Stomach (tissue), 9 donors: ENCODE measurements around the gene ULBP2. TPM values are rescaled to one million over a fixed set of nuclear protein-coding genes. Genes with fewer than 3 reads are reported as not detected.

Experiments used
- DNase-seq, 2 donors: peaks; one replicate each; pipeline versions ENCODE4 v3.0.0 to v3.0.0-alpha.2; 2013 to 2019
- H3K27ac ChIP-seq, 5 donors: fragments of 200-600 bp in 4 of 5; sonication (generic) in 4 of 5; one replicate each; pipeline ENCODE4 v1.5.1; 2013 to 2019; ENCODE audit warnings: mild to moderate bottlenecking in 1 of 5, moderate library complexity in 1 of 5
- H3K27me3 ChIP-seq, 3 donors: fragments of 200-600 bp; sonication (generic); one replicate each; pipeline ENCODE4 v1.5.1; 2017 to 2019; ENCODE audit warnings: mixed run types in 1 of 3
- H3K36me3 ChIP-seq, 4 donors: fragments of 200-600 bp; sonication (generic); 1 replicate in 3 of 4; 2 replicates in 1 of 4; pipeline ENCODE4 v1.5.1; 2016 to 2019
- H3K4me1 ChIP-seq, 4 donors: fragments of 200-600 bp; sonication (generic); one replicate each; pipeline ENCODE4 v1.5.1; 2016 to 2019
- H3K4me3 ChIP-seq, 4 donors: fragments of 200-600 bp; sonication (generic) in 3 of 4; one replicate each; pipeline ENCODE4 v1.5.1; 2016 to 2019; ENCODE audit warnings: mild to moderate bottlenecking in 1 of 4
- H3K9me3 ChIP-seq, 4 donors: fragments of 200-600 bp; sonication (generic); one replicate each; pipeline ENCODE4 v1.5.1; 2016 to 2019
- CTCF ChIP-seq, 7 experiments: fragments of 450-650 bp in 4 of 7; fragments of 200-600 bp in 3 of 7; sonication (generic) in 3 of 7; IDR thresholded peaks; one replicate each; pipeline ENCODE4 v1.5.1; 2016 to 2019; ENCODE audit warnings: antibody characterized with exemption in 7 of 7, control low read depth in 2 of 7, mild to moderate bottlenecking in 1 of 7
- EP300 ChIP-seq: sonication (generic); formaldehyde crosslinking; IDR thresholded peaks from one replicate; pipeline ENCODE4 v1.6.1; 2017; ENCODE audit warnings: antibody characterized with exemption
- POLR2A ChIP-seq, 4 donors: fragments of 450-650 bp; IDR thresholded peaks; one replicate each; pipeline ENCODE4 v1.6.1; 2016; ENCODE audit warnings: antibody characterized with exemption in 4 of 4, control low read depth in 2 of 4, mild to moderate bottlenecking in 1 of 4, moderate library complexity in 1 of 4
- POLR2AphosphoS5 ChIP-seq, 3 donors: sonication (generic); formaldehyde crosslinking; IDR thresholded peaks; one replicate each; pipeline ENCODE4 v1.6.1; 2016; ENCODE audit warnings: antibody characterized with exemption in 3 of 3
- WGBS, 5 donors: extraction: QIAGEN DNeasy Blood & Tissue Kit in 3 of 5; methylation state at CpG; one replicate each; pipeline versions ENCODE4 v1.1.5 to v1.1.7; 2013 to 2018; 5-methylcytosine and 5-hydroxymethylcytosine counted together
- intact Hi-C: fragments of 100-400 bp; cut with DNase I; formaldehyde crosslinking; loops from one replicate; pipeline ENCODE4 v1.15.1; 2023; ENCODE audit warnings: low total_unique reads
- polyA plus RNA-seq, 3 donors: library from polyadenylated mRNA; stranded (reverse); fragments of 200-250 nt; gene quantifications; one replicate each; pipeline ENCODE4 v1.2.3, GENCODE V29; 2013
- total RNA-seq, 5 donors: library from RNA; depleted of rRNA; stranded (reverse); fragments of >200 nt; gene quantifications; one replicate each; pipeline versions ENCODE4 v1.1.0 to v1.2.3, GENCODE V29; 2014 to 2016
- donor health status: healthy with polysubstance abuse.
- donor health status: Bipolar disorder and iron deficiency.
- donor health status: healthy.

The ULBP2 gene
- total and polyA plus RNA-seq, 8 donors: 0.31 to 1.4 (median 0.43) TPM; not detected in 5

GRCh38 chr6:149922642-149923326 is 19.0 kb upstream of the ULBP2 start, which contains the start of gene RAET1G:
RAET1G (minus strand) TSS chr6:149923121; CDS start chr6:149923010, 111 bp downstream.
- Histone ChIP-seq H3K27ac (peak within 1 kb of the TSS in 1 of 5 donors; percentile 18), H3K4me1 (peaks cover 14 to 32% (median 29%) of the 10 kb centered on the region in 4 donors), H3K4me3 (peak within 1 kb of the TSS; percentile 49 to 61 (median 55)), H3K36me3 (no peaks in the 10 kb centered on the region), H3K9me3 (no peaks in the 10 kb centered on the region), H3K27me3 (peaks cover 0 to 48% (median 6%) of the 10 kb centered on the region in 3 donors)
- TF ChIP-seq POLR2AphosphoS5 (IDR thresholded peaks at IDR 0.05): peak in 2 of 3 donors; percentile 36 to 60
- no peak for TF ChIP-seq EP300
- peak; percentile 88 to 96 for DNase-seq
- 0 to 2% (median 2%) methylated on average over 24 to 40 of the region's 40 CpGs for WGBS, 5 donors
- intact Hi-C loops: no loop called here

- peak overlapping the region; percentile 49 to 61 (median 55) for H3K4me3 ChIP-seq
- WGBS, 5 donors: 19 to 29% (median 22%) methylated on average over 33 of the region's 33 CpGs
- no peak for DNase-seq
- peaks cover 0 to 54% (median 7%) of the 10 kb centered on the region in 3 donors for H3K27me3 ChIP-seq
- intact Hi-C loops: no loop called here
- TF ChIP-seq CTCF (IDR thresholded peaks at IDR 0.05) (no peak), POLR2A (IDR thresholded peaks at IDR 0.05) (no peak), POLR2AphosphoS5 (IDR thresholded peaks at IDR 0.05) (no peak)
- H3K9me3 ChIP-seq: no peaks in the 10 kb centered on the region
- no peak overlapping the region for H3K27ac ChIP-seq
- peaks cover 14 to 32% (median 29%) of the 10 kb centered on the region in 4 donors for H3K4me1 ChIP-seq
- no peaks in the 10 kb centered on the region for H3K36me3 ChIP-seq
Measured at GRCh38 chr6:149923327-149923986, 18.4 kb upstream of the ULBP2 start.

- DNase-seq: no peak
- H3K36me3 ChIP-seq: no peaks in the 10 kb centered on the region
- no peaks in the 10 kb centered on the region for H3K9me3 ChIP-seq
- H3K27ac ChIP-seq: no peak overlapping the region
- no peak overlapping the region for H3K4me3 ChIP-seq
- intact Hi-C loops: no loop called here
- H3K27me3 ChIP-seq: peaks cover 0 to 63% (median 17%) of the 10 kb centered on the region in 3 donors
- TF ChIP-seq POLR2AphosphoS5 (IDR thresholded peaks at IDR 0.05): no peak
- no peak for TF ChIP-seq POLR2A (IDR thresholded peaks at IDR 0.05)
- TF ChIP-seq EP300: no peak
- no peak for TF ChIP-seq CTCF (IDR thresholded peaks at IDR 0.05)
- 72 to 95% (median 81%) methylated on average over 5 to 9 of the region's 9 CpGs for WGBS, 5 donors
- H3K4me1 ChIP-seq: peaks cover 14 to 32% (median 29%) of the 10 kb centered on the region in 4 donors
Measured at GRCh38 chr6:149924206-149924932, 17.4 kb upstream of the ULBP2 start.

GRCh38 chr6:149924933-149925252 is 16.9 kb upstream of the ULBP2 start:
- WGBS, 5 donors: 75 to 95% (median 76%) methylated on average over 4 of the region's 4 CpGs
- TF ChIP-seq POLR2AphosphoS5 (IDR thresholded peaks at IDR 0.05) (no peak), POLR2A (IDR thresholded peaks at IDR 0.05) (no peak), EP300 (no peak), CTCF (IDR thresholded peaks at IDR 0.05) (no peak)
- Histone ChIP-seq H3K27ac (no peak overlapping the region), H3K9me3 (no peaks in the 10 kb centered on the region), H3K36me3 (no peaks in the 10 kb centered on the region), H3K4me1 (peaks cover 14 to 32% (median 29%) of the 10 kb centered on the region in 4 donors), H3K27me3 (peaks cover 0 to 68% (median 20%) of the 10 kb centered on the region in 3 donors), H3K4me3 (no peak overlapping the region)
- DNase-seq: no peak
- intact Hi-C loops: loop anchor here (5.0 kb wide), 1 partner anchor 88 kb away; no protein-coding TSS in a partner anchor
